ENCODE data around the gene RRAS2.

GRCh38 chr11:14342906-14343305 is 16.1 kb downstream of the RRAS2 start:
- TF ChIP-seq CTCF (IDR thresholded peaks at IDR 0.05) (no peak), POLR2A (IDR thresholded peaks at IDR 0.05; ENCODE audit: low read depth) (no peak)

Data from esophagus muscularis mucosa (tissue), 3 donors.